HG03575 (cell line): Measurements from ENCODE around the gene DHDH.
A peak's percentile ranks its signal among the peaks of the same experiment; 100 is the strongest.

Experiments
- ATAC-seq: cut with Tn5 transposase; IDR thresholded peaks from one replicate; pipeline ENCODE4 v1.9.1; 2021; ENCODE audit not compliant: unreplicated experiment, insufficient number of reproducible peaks, low FRiP score; ENCODE audit errors: extremely low read depth

DHDH gene

GRCh38 chr19:48986211-48986610, 52.7 kb downstream of the DHDH start:
- no peak for ATAC-seq

GRCh38 chr19:48987323-48987722, 53.8 kb downstream of the DHDH start:
- no peak for ATAC-seq

- no peak for ATAC-seq
Observed at GRCh38 chr19:48988286-48988685, 54.8 kb downstream of the DHDH start.

GRCh38 chr19:48988860-48989259, 55.4 kb downstream of the DHDH start:
- ATAC-seq = no peak

- no peak for ATAC-seq
Observed at GRCh38 chr19:48989701-48990291, 56.3 kb downstream of the DHDH start.

GRCh38 chr19:48990400-48990799, 56.9 kb downstream of the DHDH start:
- ATAC-seq = no peak

- no peak for ATAC-seq
Observed at GRCh38 chr19:48991011-48991609, 57.6 kb downstream of the DHDH start.

GRCh38 chr19:48991873-48992580, 58.5 kb downstream of the DHDH start:
- ATAC-seq = no peak

GRCh38 chr19:48992581-48993174, 59.2 kb downstream of the DHDH start:
- no peak for ATAC-seq

- ATAC-seq = peak; percentile 76
Observed at GRCh38 chr19:48993175-48994034, 59.9 kb downstream of the DHDH start, which contains the start of the genes GYS1 and RUVBL2. GYS1 (minus strand) TSS chr19:48993309; CDS start chr19:48993112, 197 bp downstream. RUVBL2 (plus strand) TSS chr19:48993887; CDS start chr19:48993912, 25 bp downstream.

- ATAC-seq = no peak
Observed at GRCh38 chr19:48994035-48994386, 60.5 kb downstream of the DHDH start.
